ENCODE measurements around the gene CALML5. TPM values are rescaled to one million over a fixed set of nuclear protein-coding genes. Genes with fewer than 3 reads are reported as not detected.

CALML5 gene
- total and polyA plus RNA-seq, 9 of the 15 experiments (the other 6 are each of a cell fraction or from before 2014, with no cell fraction given) = not detected

GRCh38 chr10:5480162-5480941, 19.0 kb downstream of the CALML5 start (continued):
- TF ChIP-seq, protein P1, sequence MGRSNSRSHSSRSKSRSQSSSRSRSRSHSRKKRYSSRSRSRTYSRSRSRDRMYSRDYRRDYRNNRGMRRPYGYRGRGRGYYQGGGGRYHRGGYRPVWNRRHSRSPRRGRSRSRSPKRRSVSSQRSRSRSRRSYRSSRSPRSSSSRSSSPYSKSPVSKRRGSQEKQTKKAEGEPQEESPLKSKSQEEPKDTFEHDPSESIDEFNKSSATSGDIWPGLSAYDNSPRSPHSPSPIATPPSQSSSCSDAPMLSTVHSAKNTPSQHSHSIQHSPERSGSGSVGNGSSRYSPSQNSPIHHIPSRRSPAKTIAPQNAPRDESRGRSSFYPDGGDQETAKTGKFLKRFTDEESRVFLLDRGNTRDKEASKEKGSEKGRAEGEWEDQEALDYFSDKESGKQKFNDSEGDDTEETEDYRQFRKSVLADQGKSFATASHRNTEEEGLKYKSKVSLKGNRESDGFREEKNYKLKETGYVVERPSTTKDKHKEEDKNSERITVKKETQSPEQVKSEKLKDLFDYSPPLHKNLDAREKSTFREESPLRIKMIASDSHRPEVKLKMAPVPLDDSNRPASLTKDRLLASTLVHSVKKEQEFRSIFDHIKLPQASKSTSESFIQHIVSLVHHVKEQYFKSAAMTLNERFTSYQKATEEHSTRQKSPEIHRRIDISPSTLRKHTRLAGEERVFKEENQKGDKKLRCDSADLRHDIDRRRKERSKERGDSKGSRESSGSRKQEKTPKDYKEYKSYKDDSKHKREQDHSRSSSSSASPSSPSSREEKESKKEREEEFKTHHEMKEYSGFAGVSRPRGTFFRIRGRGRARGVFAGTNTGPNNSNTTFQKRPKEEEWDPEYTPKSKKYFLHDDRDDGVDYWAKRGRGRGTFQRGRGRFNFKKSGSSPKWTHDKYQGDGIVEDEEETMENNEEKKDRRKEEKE (IDR thresholded peaks at IDR 0.05; ENCODE audit: borderline replicate concordance in 1 of 2, control insufficient read depth in 1 of 2, low read depth in 2 of 2, low read length in 1 of 2) = no peak
- TF ChIP-seq ETV6 (IDR thresholded peaks at IDR 0.05; ENCODE audit: borderline replicate concordance in 1 of 2, low read depth in 2 of 2, low read length in 1 of 2) = no peak
- TF ChIP-seq ETV6 (CRISPR knock-in tag; IDR thresholded peaks at IDR 0.05; ENCODE audit: borderline replicate concordance) = no peak
- TF ChIP-seq NFRKB (IDR thresholded peaks at IDR 0.05; ENCODE audit: low read depth) = no peak; the same call in none of the 2 replicates
- TF ChIP-seq, protein P2, sequence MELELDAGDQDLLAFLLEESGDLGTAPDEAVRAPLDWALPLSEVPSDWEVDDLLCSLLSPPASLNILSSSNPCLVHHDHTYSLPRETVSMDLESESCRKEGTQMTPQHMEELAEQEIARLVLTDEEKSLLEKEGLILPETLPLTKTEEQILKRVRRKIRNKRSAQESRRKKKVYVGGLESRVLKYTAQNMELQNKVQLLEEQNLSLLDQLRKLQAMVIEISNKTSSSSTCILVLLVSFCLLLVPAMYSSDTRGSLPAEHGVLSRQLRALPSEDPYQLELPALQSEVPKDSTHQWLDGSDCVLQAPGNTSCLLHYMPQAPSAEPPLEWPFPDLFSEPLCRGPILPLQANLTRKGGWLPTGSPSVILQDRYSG (tag; conservative IDR thresholded peaks at IDR 0.05; ENCODE audit: low read depth) = peak; percentile 85
- no peak for TF ChIP-seq TFAP4 (CRISPR knock-in tag; IDR thresholded peaks at IDR 0.05; ENCODE audit: borderline replicate concordance)
- TF ChIP-seq FOXP1 (CRISPR knock-in tag; IDR thresholded peaks at IDR 0.05) = 0 out of 2 replicates have a peak, but pooled peaks have one; percentile 34
- no peak for TF ChIP-seq ZNF217 (CRISPR knock-in tag; IDR thresholded peaks at IDR 0.05)
- TF ChIP-seq ADNP (tag; IDR thresholded peaks at IDR 0.05) = no peak
- TF ChIP-seq ZNF764 (CRISPR knock-in tag; IDR thresholded peaks at IDR 0.05; ENCODE audit: low read depth) = no peak
- TF ChIP-seq SOX6 (IDR thresholded peaks at IDR 0.05) = no peak
- TF ChIP-seq, protein P3, sequence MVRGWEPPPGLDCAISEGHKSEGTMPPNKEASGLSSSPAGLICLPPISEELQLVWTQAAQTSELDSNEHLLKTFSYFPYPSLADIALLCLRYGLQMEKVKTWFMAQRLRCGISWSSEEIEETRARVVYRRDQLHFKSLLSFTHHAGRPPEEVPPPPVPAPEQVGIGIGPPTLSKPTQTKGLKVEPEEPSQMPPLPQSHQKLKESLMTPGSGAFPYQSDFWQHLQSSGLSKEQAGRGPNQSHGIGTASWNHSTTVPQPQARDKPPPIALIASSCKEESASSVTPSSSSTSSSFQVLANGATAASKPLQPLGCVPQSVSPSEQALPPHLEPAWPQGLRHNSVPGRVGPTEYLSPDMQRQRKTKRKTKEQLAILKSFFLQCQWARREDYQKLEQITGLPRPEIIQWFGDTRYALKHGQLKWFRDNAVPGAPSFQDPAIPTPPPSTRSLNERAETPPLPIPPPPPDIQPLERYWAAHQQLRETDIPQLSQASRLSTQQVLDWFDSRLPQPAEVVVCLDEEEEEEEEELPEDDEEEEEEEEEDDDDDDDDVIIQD (CRISPR knock-in tag; IDR thresholded peaks at IDR 0.05) = no peak
- no peak for TF ChIP-seq ZFP1 (CRISPR knock-in tag; IDR thresholded peaks at IDR 0.05)
- no peak for TF ChIP-seq NFE2L1 (tag; IDR thresholded peaks at IDR 0.05; ENCODE audit: borderline replicate concordance, low read depth)
- TF ChIP-seq KDM1A (IDR thresholded peaks at IDR 0.05) = no peak
- 0 out of 2 replicates have a peak, but pooled peaks have one; percentile 4 for TF ChIP-seq KAT7 (CRISPR knock-in tag; IDR thresholded peaks at IDR 0.05; ENCODE audit: borderline replicate concordance)
- TF ChIP-seq RUNX1 (IDR thresholded peaks at IDR 0.05; ENCODE audit: low read depth) = no peak
- no peak for TF ChIP-seq KAT8 (IDR thresholded peaks at IDR 0.05; ENCODE audit: low read depth)
- peak; percentile 54 for TF ChIP-seq NR2C1 (IDR thresholded peaks at IDR 0.05)
- peak; percentile 66; the same call in 1 of the 2 replicates for TF ChIP-seq NR2C1 (tag; IDR thresholded peaks at IDR 0.05)
- TF ChIP-seq STAT5A (IDR thresholded peaks at IDR 0.05; ENCODE audit: borderline replicate concordance, low read length) = no peak
- TF ChIP-seq C11orf30 (IDR thresholded peaks at IDR 0.05; ENCODE audit: low read depth) = no peak
- no peak for TF ChIP-seq GATA2 (CRISPR knock-in tag; IDR thresholded peaks at IDR 0.05)
